Mucosa of rectum (tissue), 2 donors: ENCODE measurements around the gene ZNF148.
"Not testable (repeated sequence)": the region's sequence is repeated elsewhere in the genome, so short reads cannot be mapped to it uniquely, and the experiment has no call there.

ENCODE experiments used
- H3K27ac ChIP-seq, 2 donors: one replicate each; pipeline ENCODE4 v1.7.0; 2013; ENCODE audit warnings: inconsistent platforms in 2 of 2, low read depth in 2 of 2, low read length in 2 of 2
- H3K27me3 ChIP-seq, 2 donors: one replicate each; pipeline ENCODE4 v1.7.0; 2013; ENCODE audit warnings: low read length in 2 of 2; ENCODE audit not compliant: control insufficient read depth in 2 of 2, insufficient read depth in 2 of 2
- H3K36me3 ChIP-seq, 2 donors: one replicate each; pipeline ENCODE4 v1.7.0; 2013; ENCODE audit warnings: low read length in 2 of 2; ENCODE audit not compliant: control insufficient read depth in 2 of 2, insufficient read depth in 2 of 2
- H3K4me1 ChIP-seq, 2 donors: one replicate each; pipeline ENCODE4 v1.7.0; 2013; ENCODE audit warnings: low read length in 2 of 2, mild to moderate bottlenecking in 1 of 2; ENCODE audit not compliant: control insufficient read depth in 2 of 2, insufficient read depth in 2 of 2
- H3K4me3 ChIP-seq, 2 donors: one replicate each; pipeline ENCODE4 v1.7.0; 2013; ENCODE audit warnings: low read length in 2 of 2
- H3K9ac ChIP-seq, 2 donors: one replicate each; pipeline ENCODE4 v1.7.0; 2013; ENCODE audit warnings: low read length in 2 of 2, low read depth in 1 of 2, mild to moderate bottlenecking in 1 of 2
- H3K9me3 ChIP-seq, 2 donors: one replicate each; pipeline ENCODE4 v1.7.0; 2013; ENCODE audit warnings: low read length in 2 of 2; ENCODE audit not compliant: control insufficient read depth in 2 of 2
- donor health status: healthy.
- donor health status: Normal muscosa, but diverticular disease.

Gene ZNF148

GRCh38 chr3:125374996-125375941, at the start of gene ZNF148:
Gene ZNF148 (minus strand): TSS chr3:125375325. CDS start chr3:125313640, 61,685 bp downstream.
- Histone ChIP-seq H3K27ac (peak within 1 kb of the TSS; percentile 77 to 86), H3K36me3 (peaks cover 0 to 2% of the 10 kb centered on the region in 2 donors)

GRCh38 chr3:125418306-125418705, 43.2 kb upstream of the ZNF148 start:
- Histone ChIP-seq H3K9ac (no peak overlapping the region), H3K4me3 (no peak overlapping the region), H3K27ac (no peak overlapping the region), H3K36me3 (no peaks in the 10 kb centered on the region), H3K27me3 (no peaks in the 10 kb centered on the region), H3K9me3 (no peaks in the 10 kb centered on the region), H3K4me1 (no peaks in the 10 kb centered on the region)

More at GRCh38 chr3:125374996-125375941, at the start of gene ZNF148:
- Histone ChIP-seq H3K9ac (peak within 1 kb of the TSS; percentile 89 to 93), H3K9me3 (no peaks in the 10 kb centered on the region), H3K4me1 (peaks cover 16 to 18% of the 10 kb centered on the region in 2 donors), H3K4me3 (peak within 1 kb of the TSS; percentile 83 to 95), H3K27me3 (no peaks in the 10 kb centered on the region)

GRCh38 chr3:125416235-125416634, 41.1 kb upstream of the ZNF148 start:
- Histone ChIP-seq H3K9ac (no peak overlapping the region), H3K36me3 (no peaks in the 10 kb centered on the region), H3K4me3 (no peak overlapping the region), H3K9me3 (no peaks in the 10 kb centered on the region), H3K4me1 (no peaks in the 10 kb centered on the region), H3K27me3 (no peaks in the 10 kb centered on the region), H3K27ac (no peak overlapping the region)

GRCh38 chr3:125414669-125415068, 39.5 kb upstream of the ZNF148 start:
- no peak overlapping the region for H3K9ac ChIP-seq
- no peaks in the 10 kb centered on the region for H3K9me3 ChIP-seq
- no peaks in the 10 kb centered on the region for H3K4me1 ChIP-seq
- H3K4me3 ChIP-seq = no peak overlapping the region
- H3K36me3 ChIP-seq = no peaks in the 10 kb centered on the region
- H3K27me3 ChIP-seq = peaks cover 0 to 5% of the 10 kb centered on the region in 2 donors
- H3K27ac ChIP-seq = no peak overlapping the region

- Histone ChIP-seq H3K9ac (no peak overlapping the region), H3K36me3 (no peaks in the 10 kb centered on the region), H3K4me1 (no peaks in the 10 kb centered on the region), H3K27ac (no peak overlapping the region), H3K27me3 (peaks cover 0 to 5% of the 10 kb centered on the region in 2 donors), H3K9me3 (no peaks in the 10 kb centered on the region), H3K4me3 (no peak overlapping the region)
Observed at GRCh38 chr3:125410922-125411321, 35.8 kb upstream of the ZNF148 start.

GRCh38 chr3:125406070-125406469, 30.9 kb upstream of the ZNF148 start:
- no peak overlapping the region for H3K9ac ChIP-seq
- no peak overlapping the region for H3K4me3 ChIP-seq
- peaks cover 0 to 5% of the 10 kb centered on the region in 2 donors for H3K27me3 ChIP-seq
- H3K4me1 ChIP-seq = no peaks in the 10 kb centered on the region
- H3K36me3 ChIP-seq = no peaks in the 10 kb centered on the region
- H3K9me3 ChIP-seq = no peaks in the 10 kb centered on the region
- H3K27ac ChIP-seq = no peak overlapping the region

- H3K9ac ChIP-seq, H3K27me3 ChIP-seq, H3K9me3 ChIP-seq, H3K4me3 ChIP-seq, H3K36me3 ChIP-seq, H3K4me1 ChIP-seq, H3K27ac ChIP-seq: not testable (repeated sequence)
Observed at GRCh38 chr3:125405515-125405914, 30.4 kb upstream of the ZNF148 start.

GRCh38 chr3:125403789-125404188, 28.7 kb upstream of the ZNF148 start:
- no peak overlapping the region for H3K4me3 ChIP-seq
- no peaks in the 10 kb centered on the region for H3K4me1 ChIP-seq
- no peak overlapping the region for H3K27ac ChIP-seq
- H3K36me3 ChIP-seq = no peaks in the 10 kb centered on the region
- no peaks in the 10 kb centered on the region for H3K27me3 ChIP-seq
- H3K9ac ChIP-seq = no peak overlapping the region
- H3K9me3 ChIP-seq = no peaks in the 10 kb centered on the region

GRCh38 chr3:125402639-125403038, 27.5 kb upstream of the ZNF148 start:
- no peak overlapping the region for H3K9ac ChIP-seq
- H3K27ac ChIP-seq = no peak overlapping the region
- H3K27me3 ChIP-seq = peaks cover 0 to 3% of the 10 kb centered on the region in 2 donors
- H3K4me3 ChIP-seq = no peak overlapping the region
- no peaks in the 10 kb centered on the region for H3K4me1 ChIP-seq
- no peaks in the 10 kb centered on the region for H3K36me3 ChIP-seq
- no peaks in the 10 kb centered on the region for H3K9me3 ChIP-seq

GRCh38 chr3:125401402-125401801, 26.3 kb upstream of the ZNF148 start:
- H3K9ac ChIP-seq = no peak overlapping the region
- H3K4me3 ChIP-seq = no peak overlapping the region
- H3K27me3 ChIP-seq = peaks cover 0 to 5% of the 10 kb centered on the region in 2 donors
- no peaks in the 10 kb centered on the region for H3K36me3 ChIP-seq
- no peaks in the 10 kb centered on the region for H3K4me1 ChIP-seq
- no peak overlapping the region for H3K27ac ChIP-seq
- no peaks in the 10 kb centered on the region for H3K9me3 ChIP-seq
